GM12874 (cell line): Measurements from ENCODE around the gene TNS3.

ENCODE experiments used
- CTCF ChIP-seq: IDR thresholded peaks from 2 replicates; pipeline ENCODE4 v1.5.1; 2011; ENCODE audit warnings: low read depth, mild to moderate bottlenecking, control low read depth, low read length, moderate library complexity; ENCODE audit not compliant: insufficient read depth

Gene TNS3

DNA sequence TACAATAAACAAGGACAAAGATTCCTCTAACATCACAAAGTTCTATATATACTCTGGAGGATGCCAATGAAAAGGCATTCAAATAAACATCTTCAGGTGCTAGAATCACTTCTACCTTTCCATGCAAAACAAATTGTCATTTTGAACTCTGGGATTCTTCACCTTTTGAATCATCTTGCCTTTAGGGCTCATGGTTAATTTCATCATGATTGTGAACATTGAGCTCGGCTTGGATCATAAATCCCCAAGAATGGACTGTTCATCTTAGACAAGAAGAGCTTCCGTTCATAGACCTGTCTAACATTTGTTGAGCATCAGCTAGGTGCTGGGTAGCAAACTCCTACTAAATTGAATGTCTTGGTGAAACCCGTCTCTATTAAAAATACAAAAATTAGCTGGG, 212.2 kb downstream of the TNS3 start:
- TF ChIP-seq CTCF = no peak

GRCh38 chr7:47368190-47368812, 213.6 kb downstream of the TNS3 start:
- no peak for TF ChIP-seq CTCF

DNA sequence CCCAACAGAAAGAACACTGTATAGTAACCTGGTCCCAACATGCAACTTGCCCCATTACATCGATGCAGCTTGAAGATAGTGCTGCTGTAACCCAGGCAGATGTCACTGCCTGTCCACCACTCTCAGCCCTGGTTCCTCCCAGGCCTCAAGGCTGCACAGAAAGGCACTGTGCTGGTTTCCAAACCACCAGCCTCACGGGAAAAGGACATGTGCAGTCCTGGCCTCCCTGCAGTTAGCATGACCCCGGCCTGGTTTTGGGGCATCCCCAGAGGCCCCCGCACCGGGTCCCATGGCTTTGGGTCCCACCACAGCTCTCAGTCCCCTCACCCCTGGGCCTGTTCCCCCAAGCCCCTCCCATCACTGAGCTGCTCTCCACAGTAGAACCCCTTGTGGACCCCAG, 214.5 kb downstream of the TNS3 start:
- TF ChIP-seq CTCF = no peak

DNA sequence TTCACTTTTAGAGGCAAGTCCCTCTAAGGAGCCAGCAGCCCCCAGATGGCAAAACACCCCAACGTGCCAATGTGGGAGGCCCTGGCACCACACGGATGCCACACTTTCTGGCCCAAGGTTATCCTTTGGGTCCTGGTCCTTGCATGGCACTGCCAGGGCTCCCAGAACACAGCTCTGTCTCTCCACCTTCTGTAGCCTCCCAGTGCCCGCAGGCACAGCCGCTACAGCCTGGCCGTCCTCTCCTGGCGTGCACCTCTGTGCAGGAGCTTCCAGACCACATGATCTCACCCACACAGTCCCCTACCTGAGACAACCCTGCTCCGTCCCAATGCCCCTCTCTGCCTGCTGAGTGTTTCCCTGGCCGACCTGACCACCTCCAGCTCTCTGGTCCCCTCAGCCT, 215.0 kb downstream of the TNS3 start:
- no peak for TF ChIP-seq CTCF

DNA sequence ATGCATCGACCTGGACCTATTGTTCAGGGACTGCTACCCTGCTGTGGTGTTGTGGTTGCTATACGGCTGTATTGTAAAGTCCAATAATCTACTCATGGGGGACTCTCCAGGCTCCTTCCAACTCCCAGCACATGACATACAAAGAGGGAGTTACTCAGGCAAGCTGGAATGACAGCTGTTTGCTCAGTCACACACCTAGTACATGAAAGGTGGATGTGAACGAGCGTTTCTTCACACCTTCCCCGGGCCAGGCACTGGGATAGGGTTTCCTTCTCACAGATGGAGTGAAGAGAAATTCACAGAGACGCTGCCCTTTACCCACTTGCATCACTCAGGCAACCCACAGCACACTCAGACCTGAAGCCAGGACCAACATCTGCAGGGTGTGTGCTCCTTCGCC, 215.7 kb downstream of the TNS3 start:
- no peak for TF ChIP-seq CTCF

DNA sequence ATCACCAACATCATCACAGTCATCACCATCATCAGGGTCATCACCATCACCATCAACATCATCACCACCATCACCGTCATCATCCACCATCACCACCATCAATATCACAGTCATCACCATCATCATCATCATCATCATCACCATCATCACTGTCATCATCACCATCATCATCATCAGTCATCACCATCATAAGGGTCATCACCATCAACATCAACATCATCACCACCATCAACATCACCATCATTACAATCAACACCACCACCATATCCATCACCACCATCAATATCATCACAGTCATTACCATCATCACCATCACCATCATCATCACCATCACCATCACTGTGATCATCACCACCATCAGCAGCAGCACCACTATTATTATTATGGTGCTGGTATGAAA, 218.9 kb downstream of the TNS3 start:
- TF ChIP-seq CTCF = no peak

DNA sequence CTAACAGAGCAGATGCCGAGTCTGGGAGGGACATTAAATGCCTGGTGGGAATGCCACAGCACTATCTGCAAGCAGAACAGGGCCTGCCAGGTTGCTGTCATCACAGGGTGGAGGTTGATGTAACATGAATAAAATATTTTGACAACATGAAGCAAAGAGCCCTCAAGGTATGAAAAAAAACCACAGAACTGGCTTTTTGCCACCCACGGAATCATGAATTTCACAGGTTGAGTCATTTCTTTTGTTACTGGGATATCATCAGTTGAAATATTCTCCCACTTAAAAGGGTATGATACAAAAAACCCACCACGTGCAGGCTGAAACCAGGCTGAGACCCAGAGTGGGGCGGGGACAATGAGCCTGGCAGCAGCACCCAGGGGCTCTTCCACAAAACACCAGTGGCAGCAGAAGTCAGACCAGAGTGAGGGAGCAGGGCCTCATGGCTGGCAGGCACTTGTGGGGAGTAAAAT, 220.1 kb downstream of the TNS3 start:
- TF ChIP-seq CTCF = no peak
